Naive thymus-derived CD4-positive, alpha-beta T cell (primary cell): ENCODE measurements around the gene SNX22. TPM values are rescaled to one million over a fixed set of nuclear protein-coding genes. Genes with fewer than 3 reads are reported as not detected.
A peak's percentile ranks its signal among the peaks of the same experiment; 100 is the strongest.

ENCODE experiments used
- ATAC-seq: fragments of 150-1000 bp; cut with Tn5 transposase; 2 replicates; pipeline ENCODE4 v1.10.0; 2021; ENCODE audit warnings: mild to moderate bottlenecking, moderate library complexity
- CTCF ChIA-PET: fragments of 350-600 bp; sonication (Branson Sonifier 250); formaldehyde crosslinking; loops from one replicate; lab custom pipeline; 2021; ENCODE audit warnings: antibody characterized with exemption; lab: Charles Lee
- POLR2A ChIA-PET: fragments of 350-600 bp; sonication (Branson Sonifier 250); formaldehyde crosslinking; loops from one replicate; lab custom pipeline; 2021; ENCODE audit warnings: antibody characterized with exemption, inconsistent platforms; lab: Charles Lee
- DNase-seq, 9 donors: peaks; one replicate each; pipeline versions ENCODE4 v3.0.0 to v3.0.0-alpha.2; 2020 to 2022; ENCODE audit warnings: mixed read lengths in 1 of 9
- H3K27ac ChIP-seq: one replicate; pipeline ENCODE4 v1.7.0; 2013; ENCODE audit warnings: mild to moderate bottlenecking, low read depth, low read length, moderate library complexity
- H3K27me3 ChIP-seq, 2 donors: one replicate each; pipeline ENCODE4 v1.7.0; 2013; ENCODE audit warnings: low read length in 2 of 2, mild to moderate bottlenecking in 2 of 2, moderate library complexity in 2 of 2; ENCODE audit not compliant: control insufficient read depth in 2 of 2, insufficient read depth in 2 of 2
- H3K36me3 ChIP-seq, 3 experiments: 1 replicate in 2 of 3; 2 replicates in 1 of 3; pipeline ENCODE4 v1.7.0; 2013; ENCODE audit warnings: low read length in 3 of 3, mild to moderate bottlenecking in 3 of 3, moderate library complexity in 1 of 3; ENCODE audit not compliant: insufficient read depth in 3 of 3, control insufficient read depth in 2 of 3
- H3K4me1 ChIP-seq, 2 donors: one replicate each; pipeline ENCODE4 v1.7.0; 2013; ENCODE audit warnings: low read length in 2 of 2, mild to moderate bottlenecking in 2 of 2, moderate library complexity in 1 of 2; ENCODE audit not compliant: control insufficient read depth in 2 of 2, insufficient read depth in 2 of 2
- H3K4me3 ChIP-seq: 2 replicates; pipeline ENCODE4 v1.7.0; 2013; ENCODE audit warnings: mild to moderate bottlenecking, low read length
- H3K9me3 ChIP-seq, 3 experiments: 1 replicate in 2 of 3; 2 replicates in 1 of 3; pipeline ENCODE4 v1.7.0; 2013; ENCODE audit warnings: low read length in 3 of 3; ENCODE audit not compliant: control insufficient read depth in 2 of 3
- H3K27ac Mint-ChIP-seq, 9 donors: one replicate each; pipeline ENCODE4 v1.8.0; 2020 to 2022; ENCODE audit warnings: mixed read lengths in 9 of 9, mild to moderate bottlenecking in 8 of 9, moderate library complexity in 5 of 9, inconsistent platforms in 2 of 9
- H3K27me3 Mint-ChIP-seq, 5 donors: one replicate each; pipeline ENCODE4 v1.8.0; 2021 to 2022; ENCODE audit warnings: mixed read lengths in 5 of 5, mild to moderate bottlenecking in 1 of 5
- H3K36me3 Mint-ChIP-seq, 5 donors: one replicate each; pipeline ENCODE4 v1.8.0; 2020 to 2022; ENCODE audit warnings: mixed read lengths in 5 of 5, mild to moderate bottlenecking in 3 of 5, inconsistent platforms in 1 of 5
- H3K4me1 Mint-ChIP-seq, 7 donors: one replicate each; pipeline ENCODE4 v1.8.0; 2020 to 2022; ENCODE audit warnings: mixed read lengths in 7 of 7, mild to moderate bottlenecking in 3 of 7, inconsistent platforms in 1 of 7
- H3K4me3 Mint-ChIP-seq, 10 donors: one replicate each; pipeline ENCODE4 v1.8.0; 2020 to 2022; ENCODE audit warnings: mild to moderate bottlenecking in 10 of 10, mixed read lengths in 10 of 10, moderate library complexity in 6 of 10, inconsistent platforms in 2 of 10
- H3K9me3 Mint-ChIP-seq, 11 donors: one replicate each; pipeline ENCODE4 v1.8.0; 2020 to 2022; ENCODE audit warnings: mixed read lengths in 11 of 11, mild to moderate bottlenecking in 4 of 11, inconsistent platforms in 1 of 11, moderate library complexity in 1 of 11
- intact Hi-C, 2 donors: fragments of 100-400 bp; cut with micrococcal nuclease; formaldehyde crosslinking; loops; one replicate each; pipeline ENCODE4 v1.15.1; 2023
- polyA plus RNA-seq, 2 donors: library from polyadenylated mRNA; unstranded; fragments of 300-500 nt; fragmentation: Illumina TruSeq; gene quantifications; one replicate each; pipeline ENCODE4 v1.2.3, GENCODE V29; 2021
- total RNA-seq, 6 experiments: library from RNA in 5 of 6; stranded (reverse) in 5 of 6; gene quantifications; 1 replicate in 5 of 6; 2 replicates in 1 of 6; pipeline ENCODE4 v1.2.3 and lab custom pipeline; 2021 to 2026

The SNX22 gene
- total and polyA plus RNA-seq, 7 experiments from 2014 or later: 0.19 to 1.6 (median 0.93) TPM

DNA sequence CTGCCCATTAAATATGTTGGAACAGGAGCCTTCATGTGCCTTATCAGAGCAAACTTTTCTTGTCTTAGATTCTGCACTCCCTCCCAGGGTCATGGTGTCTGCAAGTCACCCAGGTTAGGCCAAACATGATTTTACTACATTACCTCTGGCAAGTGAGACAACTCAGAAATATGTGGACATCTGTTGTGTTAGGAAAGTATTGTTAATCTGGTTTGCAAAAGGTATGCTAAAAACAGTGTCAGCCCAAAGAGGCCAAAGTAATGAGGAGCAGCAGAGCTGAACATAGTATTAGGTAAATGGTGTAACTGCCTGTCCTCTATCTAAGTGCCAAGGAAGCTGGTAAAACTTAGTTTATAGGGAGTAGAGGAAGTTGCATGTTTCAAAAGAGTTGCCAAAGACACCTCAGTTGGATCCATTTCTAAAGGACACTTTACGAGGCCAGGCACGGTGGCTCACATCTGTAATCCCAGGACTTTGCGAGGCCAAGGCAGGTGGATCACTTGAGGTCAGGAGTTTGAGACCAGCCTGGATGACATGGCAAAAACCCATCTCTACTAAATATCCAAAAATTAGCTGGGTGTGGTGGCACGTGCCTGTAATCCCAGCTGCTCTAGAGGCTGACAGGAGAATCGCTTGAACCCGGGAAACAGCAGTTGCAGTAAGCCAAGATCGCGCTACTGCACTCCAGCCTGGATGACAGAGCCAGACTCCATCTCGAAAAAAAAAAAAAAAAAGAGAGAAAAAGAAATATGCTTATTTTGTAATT, 33.8 kb downstream of the SNX22 start:
- ATAC-seq (no peak), DNase-seq (no peak)
- H3K4me3 ChIP-seq: no peak overlapping the region
- no peaks in the 10 kb centered on the region for H3K4me1 ChIP-seq
- Mint-ChIP-seq H3K4me1 (peaks cover 0 to 17% (median 0%) of the 10 kb centered on the region in 7 donors), H3K27ac (peak overlapping the region in 1 of 9 donors; percentile 7), H3K27me3 (no peaks in the 10 kb centered on the region), H3K4me3 (no peak overlapping the region), H3K9me3 (no peaks in the 10 kb centered on the region), H3K36me3 (peaks cover 8 to 37% (median 13%) of the 10 kb centered on the region in 5 donors)
- intact Hi-C loops: no loop called here
- no peaks in the 10 kb centered on the region for H3K9me3 ChIP-seq
- H3K27ac ChIP-seq: no peak overlapping the region
- ChIA-PET CTCF (interaction anchor here (0.6 to 0.9 kb wide), 2 partner anchors 84 to 720 kb away, joined by 3 to 4 read pairs; no protein-coding TSS in a partner anchor), POLR2A (interaction anchor here (1.4 kb wide), 1 partner anchor 24 kb away, joined by 4 read pairs; no protein-coding TSS in a partner anchor)
- no peaks in the 10 kb centered on the region for H3K27me3 ChIP-seq
- H3K36me3 ChIP-seq: peaks cover 0 to 33% (median 0%) of the 10 kb centered on the region in 3 experiments

DNA sequence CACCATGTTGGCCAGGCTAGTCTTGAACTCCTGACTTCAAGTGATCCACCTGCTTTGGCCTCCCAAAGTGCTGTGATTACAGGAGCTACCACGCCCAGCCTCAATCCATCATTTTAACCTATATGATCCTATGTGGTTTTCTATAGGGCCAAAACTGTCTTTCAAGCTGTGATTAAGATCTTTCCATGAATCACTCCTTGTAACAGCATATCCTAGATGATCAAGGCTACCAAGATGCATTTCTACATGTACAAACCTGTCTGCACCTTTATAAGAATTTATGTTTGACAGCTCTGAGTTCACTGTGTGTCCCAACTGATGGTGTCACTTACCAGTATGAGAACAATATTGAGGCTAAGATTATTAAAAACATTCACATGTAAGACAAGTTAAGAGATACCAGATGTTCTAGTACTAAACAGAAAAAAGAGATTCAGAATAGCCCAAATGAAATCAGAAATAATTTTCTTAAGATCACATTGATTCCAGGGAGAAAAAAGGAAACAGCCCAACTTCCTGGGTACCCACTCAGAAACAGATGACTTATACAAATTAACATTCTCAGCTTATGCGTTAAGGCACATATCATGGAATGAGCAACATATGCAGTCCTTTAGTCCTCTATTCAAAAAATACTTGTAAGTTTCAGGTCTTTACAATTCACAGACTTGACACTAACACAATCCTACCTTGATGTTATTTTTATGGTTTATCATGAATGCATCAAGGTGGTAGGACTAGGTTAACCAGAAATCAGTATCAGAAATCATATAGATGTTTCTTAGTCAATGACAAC, 36.1 kb downstream of the SNX22 start:
- Mint-ChIP-seq H3K27me3 (no peaks in the 10 kb centered on the region), H3K9me3 (no peaks in the 10 kb centered on the region), H3K27ac (peak overlapping the region in 1 of 9 donors; percentile 68), H3K4me1 (peaks cover 0 to 14% (median 0%) of the 10 kb centered on the region in 7 donors), H3K4me3 (no peak overlapping the region), H3K36me3 (peaks cover 0 to 26% (median 13%) of the 10 kb centered on the region in 5 donors)
- Histone ChIP-seq H3K36me3 (peaks cover 0 to 27% (median 0%) of the 10 kb centered on the region in 3 experiments), H3K27me3 (no peaks in the 10 kb centered on the region), H3K9me3 (no peaks in the 10 kb centered on the region), H3K4me1 (no peaks in the 10 kb centered on the region), H3K27ac (no peak overlapping the region), H3K4me3 (no peak overlapping the region)
- no peak for ATAC-seq
- POLR2A ChIA-PET: interaction anchor here (0.6 kb wide), 1 partner anchor 40 kb away, joined by 3 read pairs; no protein-coding TSS in a partner anchor
- CTCF ChIA-PET: no interaction called here
- intact Hi-C loops: no loop called here
- no peak for DNase-seq

DNA sequence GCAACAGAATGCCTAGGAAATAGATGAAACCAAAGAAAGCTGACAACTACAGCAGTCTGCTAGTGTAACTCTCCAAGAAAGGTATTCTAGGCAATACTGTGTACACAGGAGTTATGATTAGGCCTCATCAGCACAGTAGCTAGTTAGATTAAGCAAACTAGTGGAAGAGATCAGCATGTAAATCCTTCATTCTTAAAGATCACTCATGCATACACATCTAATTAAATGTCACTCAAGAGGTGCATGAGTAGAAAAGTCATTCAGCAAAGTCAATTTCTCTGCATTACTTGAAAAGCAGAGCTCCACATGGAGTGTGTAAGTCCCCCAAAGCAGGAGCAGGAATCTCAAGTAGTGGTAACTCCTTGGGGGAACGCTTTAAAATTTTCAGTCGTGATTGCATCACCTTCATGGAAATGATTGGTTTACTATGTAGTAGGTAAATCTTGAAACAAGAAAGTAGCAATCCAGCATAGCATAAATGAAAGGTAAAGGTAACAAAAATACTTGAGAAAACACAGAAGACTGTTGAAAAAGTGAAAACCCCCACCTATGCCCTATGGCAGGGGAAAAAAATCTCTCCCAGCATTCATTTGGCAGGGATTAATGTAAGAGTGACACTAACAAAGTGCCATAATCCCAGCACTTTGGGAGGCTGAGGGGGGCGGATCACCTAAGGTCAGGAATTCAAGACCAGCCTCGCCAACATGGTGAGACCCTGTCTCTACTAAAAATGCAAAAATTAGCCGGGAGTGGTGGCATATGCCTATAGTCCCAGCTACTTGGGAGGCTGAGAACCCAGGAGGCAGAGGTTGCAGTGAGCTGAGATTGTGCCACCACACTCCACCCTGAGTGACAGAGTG, 40.7 kb downstream of the SNX22 start:
- Mint-ChIP-seq H3K4me3 (no peak overlapping the region), H3K9me3 (no peaks in the 10 kb centered on the region), H3K4me1 (peaks cover 0 to 14% (median 0%) of the 10 kb centered on the region in 7 donors), H3K27ac (no peak overlapping the region), H3K36me3 (peaks cover 4 to 42% (median 21%) of the 10 kb centered on the region in 5 donors), H3K27me3 (no peaks in the 10 kb centered on the region)
- no peaks in the 10 kb centered on the region for H3K4me1 ChIP-seq
- no peak overlapping the region for H3K27ac ChIP-seq
- ATAC-seq: no peak
- no peak for DNase-seq
- CTCF ChIA-PET: no interaction called here
- no peaks in the 10 kb centered on the region for H3K9me3 ChIP-seq
- POLR2A ChIA-PET: interaction anchor here (0.6 kb wide), 1 partner anchor 917 kb away, joined by 3 read pairs; no protein-coding TSS in a partner anchor
- H3K27me3 ChIP-seq: no peaks in the 10 kb centered on the region
- H3K36me3 ChIP-seq: peaks cover 0 to 22% (median 0%) of the 10 kb centered on the region in 3 experiments
- intact Hi-C loops: no loop called here
- H3K4me3 ChIP-seq: no peak overlapping the region

DNA sequence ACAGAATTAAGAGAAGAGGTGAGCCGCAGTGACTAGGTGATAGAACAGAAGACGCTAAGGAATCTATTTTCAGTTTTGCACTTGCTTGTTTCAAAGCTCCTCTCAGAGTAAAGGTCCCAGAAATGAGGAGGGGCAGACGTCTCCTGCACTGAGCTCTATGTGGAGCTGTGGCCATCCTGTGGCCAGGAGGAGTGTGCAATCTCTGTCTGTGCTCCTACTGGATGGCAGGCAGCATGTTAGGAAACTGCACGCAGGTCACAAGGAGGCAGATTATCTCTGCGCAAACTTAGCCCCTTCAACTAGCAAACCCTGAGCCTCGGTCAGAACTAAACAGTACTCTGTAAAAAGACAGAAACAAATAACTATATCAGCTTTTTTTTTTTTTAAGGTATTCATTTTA, 42.4 kb downstream of the SNX22 start:
- no peaks in the 10 kb centered on the region for H3K27me3 Mint-ChIP-seq
- H3K9me3 Mint-ChIP-seq: no peaks in the 10 kb centered on the region
- ChIA-PET CTCF (no interaction called here), POLR2A (no interaction called here)
- peaks cover 0 to 4% (median 0%) of the 10 kb centered on the region in 7 donors for H3K4me1 Mint-ChIP-seq
- peaks cover 9 to 30% (median 22%) of the 10 kb centered on the region in 5 donors for H3K36me3 Mint-ChIP-seq
- intact Hi-C loops: no loop called here
- H3K27me3 ChIP-seq: no peaks in the 10 kb centered on the region
- no peak overlapping the region for H3K27ac ChIP-seq
- H3K36me3 ChIP-seq: peaks cover 0 to 18% (median 0%) of the 10 kb centered on the region in 3 experiments
- no peaks in the 10 kb centered on the region for H3K4me1 ChIP-seq
- no peak for DNase-seq
- H3K4me3 Mint-ChIP-seq: no peak overlapping the region
- no peak overlapping the region for H3K27ac Mint-ChIP-seq
- H3K4me3 ChIP-seq: no peak overlapping the region
- ATAC-seq: no peak
- no peaks in the 10 kb centered on the region for H3K9me3 ChIP-seq

DNA sequence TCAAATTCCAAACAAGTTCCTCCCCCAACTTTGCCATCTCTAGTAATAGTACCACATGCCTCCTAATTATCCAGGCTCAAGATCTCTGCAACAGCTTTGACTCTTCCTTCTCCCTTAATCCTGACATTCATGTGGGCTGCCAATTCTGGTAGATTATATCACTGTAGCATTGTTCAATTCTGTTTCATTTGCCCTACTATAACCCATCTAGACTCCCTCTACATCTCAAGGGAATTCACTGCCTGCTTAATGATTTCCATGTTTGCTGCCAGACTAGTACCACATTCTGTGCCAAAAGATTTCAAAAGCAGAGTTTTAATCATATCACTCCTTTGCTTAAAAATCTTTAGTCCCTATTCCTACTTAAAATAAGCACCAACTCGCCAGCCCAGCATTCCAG, 45.9 kb downstream of the SNX22 start:
- Histone ChIP-seq H3K4me3 (no peak overlapping the region), H3K27me3 (no peaks in the 10 kb centered on the region), H3K27ac (no peak overlapping the region), H3K4me1 (no peaks in the 10 kb centered on the region), H3K36me3 (peaks cover 0 to 24% (median 8%) of the 10 kb centered on the region in 3 experiments), H3K9me3 (no peaks in the 10 kb centered on the region)
- ChIA-PET POLR2A (no interaction called here), CTCF (no interaction called here)
- Mint-ChIP-seq H3K4me1 (no peaks in the 10 kb centered on the region), H3K9me3 (no peaks in the 10 kb centered on the region), H3K36me3 (peaks cover 9 to 41% (median 27%) of the 10 kb centered on the region in 5 donors), H3K4me3 (no peak overlapping the region), H3K27me3 (no peaks in the 10 kb centered on the region), H3K27ac (no peak overlapping the region)
- intact Hi-C loops: no loop called here
- DNase-seq: no peak
- ATAC-seq: no peak

DNA sequence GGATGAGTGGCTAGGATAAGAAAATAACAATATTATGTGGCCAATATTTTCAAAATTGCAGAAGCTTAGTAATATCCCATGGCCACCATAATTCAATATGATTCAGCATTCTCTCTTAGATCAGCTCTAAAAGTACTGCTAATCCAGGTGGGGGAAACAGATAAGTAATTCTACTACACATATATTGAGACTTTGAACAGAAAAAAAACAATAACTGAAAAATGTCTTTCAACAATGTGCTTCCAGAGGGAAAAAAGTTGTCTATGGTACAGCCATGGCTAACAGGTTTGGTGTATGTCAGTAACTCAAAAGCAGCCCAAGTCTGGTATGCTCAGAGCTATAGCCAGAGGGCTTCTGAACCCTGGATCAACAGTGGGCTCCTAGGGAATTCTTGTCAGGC, 53.7 kb downstream of the SNX22 start:
- POLR2A ChIA-PET: no interaction called here

More for the DNA sequence above, 53.7 kb downstream of the SNX22 start:
- CTCF ChIA-PET: no interaction called here
- no peak overlapping the region for H3K4me3 Mint-ChIP-seq
- no peaks in the 10 kb centered on the region for H3K27me3 Mint-ChIP-seq
- H3K9me3 Mint-ChIP-seq: no peaks in the 10 kb centered on the region
- H3K27ac Mint-ChIP-seq: no peak overlapping the region
- H3K4me1 Mint-ChIP-seq: no peaks in the 10 kb centered on the region
- Histone ChIP-seq H3K27me3 (no peaks in the 10 kb centered on the region), H3K36me3 (peaks cover 0 to 26% (median 14%) of the 10 kb centered on the region in 3 experiments), H3K4me3 (no peak overlapping the region), H3K27ac (no peak overlapping the region), H3K4me1 (no peaks in the 10 kb centered on the region), H3K9me3 (no peaks in the 10 kb centered on the region)
- ATAC-seq: no peak
- peaks cover 10 to 38% (median 19%) of the 10 kb centered on the region in 5 donors for H3K36me3 Mint-ChIP-seq
- no peak for DNase-seq
- intact Hi-C loops: loop anchor here in 1 of 2 donors (10.0 kb wide), 1 partner anchor 480 kb away; no protein-coding TSS in a partner anchor
